ENCODE results near the gene LIX1L. TPM values are rescaled to one million over a fixed set of nuclear protein-coding genes. Genes with fewer than 3 reads are reported as not detected.
"Not testable (repeated sequence)": the region's sequence is repeated elsewhere in the genome, so short reads cannot be mapped to it uniquely, and the experiment has no call there.

LIX1L gene
- total RNA-seq, 1 experiment from 2014 or later, result 0.82 TPM

DNA sequence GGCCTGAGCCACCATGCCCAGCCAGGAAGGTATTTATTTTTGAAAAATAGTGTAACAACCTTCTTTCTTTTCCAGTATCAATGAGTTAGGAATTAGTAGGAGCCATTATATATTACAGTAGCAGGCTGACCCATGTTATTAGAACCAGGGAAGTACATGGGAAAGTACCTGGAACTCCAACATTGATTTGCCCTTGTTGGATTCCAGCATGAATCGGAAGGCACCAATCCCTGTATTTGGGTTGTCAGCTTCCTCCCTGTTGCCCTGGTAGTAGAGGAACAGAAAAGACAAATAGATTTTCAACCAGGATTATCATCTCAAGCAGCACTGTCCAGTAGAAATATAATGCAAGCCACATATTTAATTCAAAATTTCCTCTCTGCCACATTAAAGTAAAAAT is 20.4 kb downstream of the LIX1L start:
- Mint-ChIP-seq H3K4me1 (ENCODE audit: low read depth, unreplicated experiment) (peaks cover 8% of the 10 kb centered on the region), H3K4me3 (ENCODE audit: unreplicated experiment) (no peak overlapping the region), H3K9me3 (ENCODE audit: unreplicated experiment) (no peaks in the 10 kb centered on the region), H3K27ac (ENCODE audit: unreplicated experiment) (no peak overlapping the region), H3K36me3 (ENCODE audit: insufficient read depth, unreplicated experiment) (no peaks in the 10 kb centered on the region), H3K27me3 (ENCODE audit: insufficient read depth, unreplicated experiment) (no peaks in the 10 kb centered on the region)
- Histone ChIP-seq H3K36me3 (ENCODE audit: control insufficient read depth, insufficient read depth, low read length) (no peaks in the 10 kb centered on the region), H3K27me3 (replicated peaks; ENCODE audit: control insufficient read depth, insufficient read depth, low read length) (no peaks in the 10 kb centered on the region), H3K9me3 (no peaks in the 10 kb centered on the region; the same call in 1 of the 2 replicates), H3K4me1 (peaks cover 8% of the 10 kb centered on the region; the same call in 1 of the 2 replicates), H3K4me3 (ENCODE audit: low read depth, low read length) (no peak overlapping the region)
- no peak for DNase-seq
- intact Hi-C loops (cut with micrococcal nuclease; ENCODE audit: unreplicated experiment), result no loop called here
- no TSS peak for BruUV-seq (replicated peaks)
- POLR2A ChIA-PET, result no interaction called here
- TF ChIP-seq, protein P1, sequence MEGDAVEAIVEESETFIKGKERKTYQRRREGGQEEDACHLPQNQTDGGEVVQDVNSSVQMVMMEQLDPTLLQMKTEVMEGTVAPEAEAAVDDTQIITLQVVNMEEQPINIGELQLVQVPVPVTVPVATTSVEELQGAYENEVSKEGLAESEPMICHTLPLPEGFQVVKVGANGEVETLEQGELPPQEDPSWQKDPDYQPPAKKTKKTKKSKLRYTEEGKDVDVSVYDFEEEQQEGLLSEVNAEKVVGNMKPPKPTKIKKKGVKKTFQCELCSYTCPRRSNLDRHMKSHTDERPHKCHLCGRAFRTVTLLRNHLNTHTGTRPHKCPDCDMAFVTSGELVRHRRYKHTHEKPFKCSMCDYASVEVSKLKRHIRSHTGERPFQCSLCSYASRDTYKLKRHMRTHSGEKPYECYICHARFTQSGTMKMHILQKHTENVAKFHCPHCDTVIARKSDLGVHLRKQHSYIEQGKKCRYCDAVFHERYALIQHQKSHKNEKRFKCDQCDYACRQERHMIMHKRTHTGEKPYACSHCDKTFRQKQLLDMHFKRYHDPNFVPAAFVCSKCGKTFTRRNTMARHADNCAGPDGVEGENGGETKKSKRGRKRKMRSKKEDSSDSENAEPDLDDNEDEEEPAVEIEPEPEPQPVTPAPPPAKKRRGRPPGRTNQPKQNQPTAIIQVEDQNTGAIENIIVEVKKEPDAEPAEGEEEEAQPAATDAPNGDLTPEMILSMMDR (IDR thresholded peaks at IDR 0.05; ENCODE audit: insufficient read depth in 1 of 2, low read depth in 1 of 2, low read length in 1 of 2, severe bottlenecking in 1 of 2, unreplicated experiment in 1 of 2), result no peak
- CTCF ChIA-PET, result interaction anchor here (1.9 kb wide), 1 partner anchor 10 kb away, joined by 7 read pairs; the partner anchor contains the start of gene RBM8A

DNA sequence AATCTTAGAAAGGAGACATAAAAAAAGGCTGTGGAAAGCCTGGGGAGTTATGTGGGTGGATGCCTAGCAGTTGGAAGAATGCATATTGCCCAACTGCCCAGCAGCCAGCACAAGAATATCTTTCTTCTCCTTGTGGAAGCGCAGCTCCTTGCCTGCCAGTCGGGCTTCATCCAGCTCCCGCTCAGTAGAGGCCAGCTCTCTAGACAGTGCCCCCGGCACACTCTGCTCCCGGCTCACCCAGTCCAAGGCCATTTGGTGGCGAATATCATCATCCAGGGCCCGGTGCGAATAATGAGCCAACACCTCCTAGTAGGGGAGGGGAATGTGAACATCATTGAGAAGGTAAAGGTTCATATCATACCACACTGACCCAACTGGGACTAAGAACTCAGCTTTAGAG is 21.6 kb downstream of the LIX1L start:
- CTCF ChIA-PET, result interaction anchor here (1.3 to 1.9 kb wide), 2 partner anchors 9 to 91 kb away, joined by 4 to 7 read pairs; partner anchors contain the start of genes NUDT17 and RBM8A
- intact Hi-C loops (cut with micrococcal nuclease; ENCODE audit: unreplicated experiment), result no loop called here
- peaks cover 8% of the 10 kb centered on the region for H3K4me1 Mint-ChIP-seq (ENCODE audit: low read depth, unreplicated experiment)
- Histone ChIP-seq H3K4me1 (peaks cover 13% of the 10 kb centered on the region; the same call in 1 of the 2 replicates), H3K36me3 (ENCODE audit: control insufficient read depth, insufficient read depth, low read length) (no peaks in the 10 kb centered on the region), H3K4me3 (ENCODE audit: low read depth, low read length) (no peak overlapping the region), H3K27me3 (replicated peaks; ENCODE audit: control insufficient read depth, insufficient read depth, low read length) (no peaks in the 10 kb centered on the region), H3K9me3 (no peaks in the 10 kb centered on the region; the same call in 1 of the 2 replicates)
- TF ChIP-seq, protein P1 (IDR thresholded peaks at IDR 0.05; ENCODE audit: insufficient read depth in 1 of 2, low read depth in 1 of 2, low read length in 1 of 2, severe bottlenecking in 1 of 2, unreplicated experiment in 1 of 2), result no peak
- no peaks in the 10 kb centered on the region for H3K27me3 Mint-ChIP-seq (ENCODE audit: insufficient read depth, unreplicated experiment)
- POLR2A ChIA-PET, result interaction anchor here (1.5 kb wide), 1 partner anchor 9 kb away, joined by 4 read pairs; the partner anchor contains the start of gene RBM8A
- no peaks in the 10 kb centered on the region for H3K9me3 Mint-ChIP-seq (ENCODE audit: unreplicated experiment)
- DNase-seq, result no peak
- no peak overlapping the region for H3K4me3 Mint-ChIP-seq (ENCODE audit: unreplicated experiment)
- BruUV-seq (replicated peaks), result no TSS peak
- no peak overlapping the region for H3K27ac Mint-ChIP-seq (ENCODE audit: unreplicated experiment)
- H3K36me3 Mint-ChIP-seq (ENCODE audit: insufficient read depth, unreplicated experiment), result no peaks in the 10 kb centered on the region

DNA sequence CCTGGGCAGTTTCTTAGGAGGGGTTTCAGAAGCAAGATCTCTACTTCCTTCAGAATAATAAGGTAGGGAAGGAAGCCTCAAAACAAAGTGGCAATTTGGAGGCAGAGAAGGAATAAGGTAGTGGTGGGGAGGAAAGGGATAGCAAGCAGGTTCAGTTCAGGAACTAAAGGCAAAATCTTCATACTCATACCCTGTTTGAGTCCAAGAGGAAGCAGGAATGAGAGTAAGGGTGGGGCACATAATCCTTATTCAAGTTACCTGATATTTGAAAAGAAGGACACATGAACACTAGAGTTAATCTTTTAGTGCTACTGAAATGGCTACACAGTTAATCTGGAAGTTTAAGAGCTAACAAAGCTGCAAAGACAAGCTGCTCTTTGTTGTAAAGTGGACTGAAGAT is 22.1 kb downstream of the LIX1L start:
- Mint-ChIP-seq H3K9me3 (ENCODE audit: unreplicated experiment) (no peaks in the 10 kb centered on the region), H3K36me3 (ENCODE audit: insufficient read depth, unreplicated experiment) (no peaks in the 10 kb centered on the region), H3K27me3 (ENCODE audit: insufficient read depth, unreplicated experiment) (no peaks in the 10 kb centered on the region), H3K4me1 (ENCODE audit: low read depth, unreplicated experiment) (peaks cover 8% of the 10 kb centered on the region), H3K27ac (ENCODE audit: unreplicated experiment) (no peak overlapping the region), H3K4me3 (ENCODE audit: unreplicated experiment) (no peak overlapping the region)
- intact Hi-C loops (cut with micrococcal nuclease; ENCODE audit: unreplicated experiment), result no loop called here
- BruUV-seq (replicated peaks), result no TSS peak
- TF ChIP-seq, protein P1 (IDR thresholded peaks at IDR 0.05; ENCODE audit: insufficient read depth in 1 of 2, low read depth in 1 of 2, low read length in 1 of 2, severe bottlenecking in 1 of 2, unreplicated experiment in 1 of 2), result no peak
- Histone ChIP-seq H3K36me3 (ENCODE audit: control insufficient read depth, insufficient read depth, low read length) (no peaks in the 10 kb centered on the region), H3K4me1 (peaks cover 13% of the 10 kb centered on the region; the same call in 1 of the 2 replicates), H3K27me3 (replicated peaks; ENCODE audit: control insufficient read depth, insufficient read depth, low read length) (no peaks in the 10 kb centered on the region), H3K9me3 (no peaks in the 10 kb centered on the region; the same call in 1 of the 2 replicates), H3K4me3 (ENCODE audit: low read depth, low read length) (no peak overlapping the region)
- no peak for DNase-seq
- ChIA-PET POLR2A (interaction anchor here (1.5 kb wide), 1 partner anchor 8 kb away, joined by 4 read pairs; the partner anchor contains the start of gene RBM8A), CTCF (interaction anchor here (1.3 to 1.9 kb wide), 2 partner anchors 8 to 90 kb away, joined by 4 to 7 read pairs; partner anchors contain the start of genes NUDT17 and RBM8A)

DNA sequence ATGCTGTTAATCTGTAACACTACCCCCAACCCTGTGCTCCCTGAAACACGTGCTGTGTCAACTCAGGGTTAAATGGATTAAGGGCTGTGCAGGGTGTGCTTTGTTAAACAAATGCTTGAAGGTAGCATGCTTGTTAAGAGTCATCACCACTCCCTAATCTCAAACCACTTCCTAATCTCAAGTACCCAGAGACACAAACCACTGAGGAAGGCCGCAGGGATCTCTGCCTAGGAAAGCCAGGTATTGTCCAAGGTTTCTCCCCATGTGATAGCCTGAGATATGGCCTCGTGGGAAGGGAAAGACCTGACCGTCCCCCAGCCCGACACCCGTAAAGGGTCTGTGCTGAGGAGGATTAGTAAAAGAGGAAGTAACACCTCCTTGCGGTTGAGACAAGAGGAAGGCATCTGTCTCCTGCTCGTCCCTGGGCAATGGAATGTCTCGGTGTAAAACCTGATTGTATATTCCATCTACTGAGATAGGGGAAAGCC is 25.3 kb downstream of the LIX1L start:
- H3K27me3 ChIP-seq (replicated peaks; ENCODE audit: control insufficient read depth, insufficient read depth, low read length); H3K4me1 Mint-ChIP-seq (ENCODE audit: low read depth, unreplicated experiment); POLR2A ChIA-PET; H3K4me3 Mint-ChIP-seq (ENCODE audit: unreplicated experiment); H3K36me3 Mint-ChIP-seq (ENCODE audit: insufficient read depth, unreplicated experiment); H3K36me3 ChIP-seq (ENCODE audit: control insufficient read depth, insufficient read depth, low read length); H3K9me3 ChIP-seq; H3K9me3 Mint-ChIP-seq (ENCODE audit: unreplicated experiment); H3K27ac Mint-ChIP-seq (ENCODE audit: unreplicated experiment); H3K27me3 Mint-ChIP-seq (ENCODE audit: insufficient read depth, unreplicated experiment); H3K4me3 ChIP-seq (ENCODE audit: low read depth, low read length); BruUV-seq (replicated peaks); DNase-seq: not testable (repeated sequence)
- H3K4me1 ChIP-seq, result peaks cover 13% of the 10 kb centered on the region; the same call in 1 of the 2 replicates
- intact Hi-C loops (cut with micrococcal nuclease; ENCODE audit: unreplicated experiment), result loop anchor here (1.0 kb wide), 1 partner anchor 32 kb away; the partner anchor contains the start of genes ANKRD34A and POLR3GL
- CTCF ChIA-PET, result interaction anchor here (0.6 kb wide), 1 partner anchor 103 kb away, joined by 3 read pairs; no protein-coding TSS in a partner anchor

Data from Caco-2 (cell line).